ENCODE data around the gene PRKCH.

DNA sequence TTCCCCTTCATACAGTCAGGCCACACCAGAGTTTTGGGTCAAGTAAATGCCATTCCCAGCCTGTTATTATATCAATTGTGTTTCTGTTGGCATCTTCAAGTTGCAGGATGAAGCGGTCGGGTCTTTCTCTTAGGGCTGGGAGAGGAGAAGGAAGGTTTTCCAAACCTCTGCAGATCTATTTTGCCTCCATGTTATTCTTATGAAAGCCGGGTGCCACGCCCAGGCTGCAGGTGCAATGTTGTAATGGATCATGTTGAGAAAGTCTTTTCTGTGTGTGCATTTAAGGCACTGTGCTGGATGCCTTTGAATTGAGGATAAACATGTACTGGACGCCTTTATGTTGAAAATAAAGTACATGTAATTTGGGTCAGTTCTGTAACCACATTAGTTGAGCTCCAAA lies 209.5 kb downstream of the PRKCH start:
- TF ChIP-seq TCF7L2 (IDR thresholded peaks at IDR 0.05; ENCODE audit: low read depth, low read length) (no peak), CTCF (IDR thresholded peaks at IDR 0.05) (no peak)

All from Panc1 (cell line).